PFSK-1 (cell line): Measurements from ENCODE around the gene COL6A3.

ENCODE experiments used
- FOXP2 ChIP-seq: optimal IDR thresholded peaks from 2 replicates; pipeline ENCODE3; 2011; ENCODE audit warnings: borderline replicate concordance, control low read depth, inconsistent platforms; ENCODE audit not compliant: insufficient read depth; ENCODE audit errors: extremely low read length, extremely low read depth
- POLR2AphosphoS5 ChIP-seq: IDR thresholded peaks from 2 replicates; pipeline ENCODE4 v1.6.1; 2012; ENCODE audit warnings: low read depth, mild to moderate bottlenecking, control low read depth, low read length, moderate library complexity
- SIN3A ChIP-seq: IDR thresholded peaks from 2 replicates; pipeline ENCODE4 v1.6.1; 2012; ENCODE audit warnings: mild to moderate bottlenecking, low read length, moderate library complexity, borderline replicate concordance; ENCODE audit not compliant: insufficient read depth
- TAF1 ChIP-seq: IDR thresholded peaks from 2 replicates; pipeline ENCODE4 v1.6.1; 2012; ENCODE audit warnings: low read length, control low read depth, borderline replicate concordance; ENCODE audit not compliant: insufficient read depth
- TF ChIP-seq, protein P1 (sequence below), 2 experiments: IDR thresholded peaks; 2 replicates each; pipeline versions ENCODE4 v1.6.1 to v1.8.0; 2011 to 2012; ENCODE audit warnings: low read depth in 2 of 2, low read length in 2 of 2, control low read depth in 1 of 2, inconsistent platforms in 1 of 2, mild to moderate bottlenecking in 1 of 2, moderate library complexity in 1 of 2; ENCODE audit not compliant: insufficient read depth in 1 of 2

The COL6A3 gene

DNA sequence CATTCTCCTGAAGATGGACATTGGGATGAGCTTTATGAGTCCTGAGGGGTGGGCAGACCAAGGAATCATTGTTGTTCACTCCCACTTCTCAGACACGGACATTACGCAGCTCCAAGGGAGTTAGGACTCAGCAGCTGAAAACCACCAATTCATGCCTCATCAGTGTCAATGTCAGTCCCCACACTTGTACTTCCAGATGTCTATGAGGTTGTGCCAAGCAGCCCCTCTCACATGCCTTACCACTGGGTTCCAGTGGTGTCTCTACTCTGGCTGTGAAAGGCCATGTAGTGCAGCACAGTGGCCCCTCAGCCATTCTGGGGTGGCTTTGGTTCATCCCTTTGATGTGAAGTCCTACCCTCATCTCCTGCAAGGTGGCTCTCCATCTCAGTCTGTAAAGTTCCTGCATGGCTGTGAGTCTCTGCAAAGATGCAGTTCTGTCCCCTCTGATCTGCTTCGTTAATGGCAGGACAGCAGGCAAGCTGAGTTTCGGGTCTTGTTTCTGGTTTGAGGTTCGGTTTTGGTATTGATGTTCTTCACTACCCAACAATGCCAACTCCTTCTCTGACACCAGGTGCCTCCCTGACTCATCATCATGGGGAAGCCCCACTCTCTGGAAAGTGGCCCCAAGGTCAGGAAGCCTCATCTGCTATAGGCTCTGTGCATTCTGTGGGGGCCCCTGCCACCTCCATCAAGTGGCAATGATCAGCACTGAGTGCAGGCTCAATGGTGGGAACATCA lies 14.0 kb upstream of the COL6A3 start:
- no peak for TF ChIP-seq SIN3A
- no peak for TF ChIP-seq FOXP2
- no peak for TF ChIP-seq TAF1
- TF ChIP-seq, protein P1, sequence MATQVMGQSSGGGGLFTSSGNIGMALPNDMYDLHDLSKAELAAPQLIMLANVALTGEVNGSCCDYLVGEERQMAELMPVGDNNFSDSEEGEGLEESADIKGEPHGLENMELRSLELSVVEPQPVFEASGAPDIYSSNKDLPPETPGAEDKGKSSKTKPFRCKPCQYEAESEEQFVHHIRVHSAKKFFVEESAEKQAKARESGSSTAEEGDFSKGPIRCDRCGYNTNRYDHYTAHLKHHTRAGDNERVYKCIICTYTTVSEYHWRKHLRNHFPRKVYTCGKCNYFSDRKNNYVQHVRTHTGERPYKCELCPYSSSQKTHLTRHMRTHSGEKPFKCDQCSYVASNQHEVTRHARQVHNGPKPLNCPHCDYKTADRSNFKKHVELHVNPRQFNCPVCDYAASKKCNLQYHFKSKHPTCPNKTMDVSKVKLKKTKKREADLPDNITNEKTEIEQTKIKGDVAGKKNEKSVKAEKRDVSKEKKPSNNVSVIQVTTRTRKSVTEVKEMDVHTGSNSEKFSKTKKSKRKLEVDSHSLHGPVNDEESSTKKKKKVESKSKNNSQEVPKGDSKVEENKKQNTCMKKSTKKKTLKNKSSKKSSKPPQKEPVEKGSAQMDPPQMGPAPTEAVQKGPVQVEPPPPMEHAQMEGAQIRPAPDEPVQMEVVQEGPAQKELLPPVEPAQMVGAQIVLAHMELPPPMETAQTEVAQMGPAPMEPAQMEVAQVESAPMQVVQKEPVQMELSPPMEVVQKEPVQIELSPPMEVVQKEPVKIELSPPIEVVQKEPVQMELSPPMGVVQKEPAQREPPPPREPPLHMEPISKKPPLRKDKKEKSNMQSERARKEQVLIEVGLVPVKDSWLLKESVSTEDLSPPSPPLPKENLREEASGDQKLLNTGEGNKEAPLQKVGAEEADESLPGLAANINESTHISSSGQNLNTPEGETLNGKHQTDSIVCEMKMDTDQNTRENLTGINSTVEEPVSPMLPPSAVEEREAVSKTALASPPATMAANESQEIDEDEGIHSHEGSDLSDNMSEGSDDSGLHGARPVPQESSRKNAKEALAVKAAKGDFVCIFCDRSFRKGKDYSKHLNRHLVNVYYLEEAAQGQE (IDR thresholded peaks at IDR 0.05; ENCODE audit: insufficient read depth in 1 of 2, low read depth in 2 of 2, low read length in 2 of 2): no peak
- no peak for TF ChIP-seq POLR2AphosphoS5

- TF ChIP-seq FOXP2 (no peak), TAF1 (no peak), POLR2AphosphoS5 (no peak), SIN3A (no peak)
- TF ChIP-seq, protein P1 (IDR thresholded peaks at IDR 0.05; ENCODE audit: insufficient read depth in 1 of 2, low read depth in 2 of 2, low read length in 2 of 2): no peak
Measured at GRCh38 chr2:237426517-237426916, 12.6 kb upstream of the COL6A3 start.

DNA sequence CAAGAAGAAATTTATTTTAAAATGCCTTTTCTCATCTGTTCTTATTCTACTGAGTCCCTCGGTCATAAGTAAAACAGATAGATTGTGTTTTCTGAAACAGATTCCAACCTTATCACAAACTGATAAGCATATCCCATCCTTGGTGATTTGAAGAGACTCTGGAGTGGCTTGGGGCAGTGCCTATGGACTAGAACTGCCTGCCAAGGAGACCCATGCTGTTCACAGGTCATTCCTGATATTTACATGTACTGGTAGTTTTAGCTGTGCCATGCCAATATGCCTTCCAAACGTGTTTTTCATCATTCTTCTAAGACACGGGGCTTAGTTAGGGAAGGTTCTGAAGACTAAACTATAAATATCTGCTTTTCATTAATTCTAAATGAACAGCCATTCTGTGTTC lies 11.4 kb upstream of the COL6A3 start:
- no peak for TF ChIP-seq POLR2AphosphoS5
- no peak for TF ChIP-seq FOXP2
- TF ChIP-seq SIN3A: no peak
- TF ChIP-seq, protein P1 (IDR thresholded peaks at IDR 0.05; ENCODE audit: insufficient read depth in 1 of 2, low read depth in 2 of 2, low read length in 2 of 2): no peak
- no peak for TF ChIP-seq TAF1

GRCh38 chr2:237424544-237424943 lies 10.6 kb upstream of the COL6A3 start:
- TF ChIP-seq SIN3A: no peak
- TF ChIP-seq, protein P1 (IDR thresholded peaks at IDR 0.05; ENCODE audit: insufficient read depth in 1 of 2, low read depth in 2 of 2, low read length in 2 of 2): no peak
- no peak for TF ChIP-seq TAF1
- TF ChIP-seq FOXP2: no peak
- no peak for TF ChIP-seq POLR2AphosphoS5

DNA sequence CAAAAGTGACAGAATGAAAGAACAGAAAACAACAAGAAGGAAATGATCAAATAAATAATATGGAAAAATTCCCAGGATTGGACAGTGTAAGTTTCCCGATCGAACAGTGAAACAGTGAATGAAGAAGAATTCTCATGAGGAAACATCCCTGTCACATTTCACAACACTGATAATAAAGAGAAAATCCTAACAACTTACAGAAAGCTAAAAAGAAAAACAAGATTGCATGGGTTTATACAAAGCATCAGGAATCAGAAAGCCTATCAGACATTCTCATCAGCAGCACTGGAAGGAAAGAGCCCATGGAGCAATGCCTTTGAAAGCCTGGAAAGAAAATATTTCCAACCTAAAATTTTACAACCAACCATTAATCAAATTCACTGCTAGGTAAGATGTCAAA lies 9.9 kb upstream of the COL6A3 start:
- TF ChIP-seq SIN3A (no peak), FOXP2 (no peak), TAF1 (no peak), POLR2AphosphoS5 (no peak)
- TF ChIP-seq, protein P1 (IDR thresholded peaks at IDR 0.05; ENCODE audit: insufficient read depth in 1 of 2, low read depth in 2 of 2, low read length in 2 of 2): no peak
